ENCODE data around the gene TRPT1. TPM values are rescaled to one million over a fixed set of nuclear protein-coding genes. Genes with fewer than 3 reads are reported as not detected.

TRPT1 gene
- total and polyA plus RNA-seq, 2 experiments from 2014 or later: 36.9 to 52.2 TPM

DNA sequence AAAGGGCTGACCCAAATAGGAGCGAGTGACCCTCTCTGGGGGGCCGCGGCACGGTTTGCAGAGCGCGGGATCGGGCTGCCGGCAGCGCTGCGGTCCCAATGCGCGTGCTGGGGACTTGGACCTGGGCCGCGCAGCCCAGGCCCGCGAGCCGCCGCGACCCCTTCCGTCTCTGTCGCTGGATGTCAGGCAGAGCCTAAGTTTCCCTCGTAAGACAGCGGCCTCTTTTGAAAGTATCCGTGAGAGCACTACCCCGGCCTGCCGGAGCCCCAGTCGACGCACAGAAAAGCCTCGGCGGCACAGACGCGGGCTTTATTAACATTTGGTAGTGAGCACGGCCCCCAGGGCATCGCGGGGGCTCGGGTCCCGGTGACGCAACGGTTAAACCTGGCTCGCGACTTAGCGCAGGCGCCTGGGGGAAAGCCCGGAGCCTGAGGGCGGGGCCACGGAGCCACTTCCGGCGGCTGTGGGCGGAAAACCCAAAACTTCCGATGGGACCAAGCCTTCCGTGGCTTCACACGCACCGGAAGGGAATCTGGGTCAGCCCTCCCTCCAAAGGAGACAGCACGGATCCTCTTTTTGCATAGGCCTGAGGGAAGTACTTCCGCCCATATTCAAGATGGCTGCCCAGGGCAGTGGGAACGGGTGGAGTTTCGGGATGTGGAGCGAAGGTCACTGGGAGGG, 43.7 kb upstream of the TRPT1 start (continued):
- TF ChIP-seq ZNF462 (CRISPR knock-in tag; IDR thresholded peaks at IDR 0.05) (no peak), ZNF114 (CRISPR knock-in tag; IDR thresholded peaks at IDR 0.05) (no peak), STAT1 (IDR thresholded peaks at IDR 0.05; ENCODE audit: unreplicated experiment) (no peak), JUNB (IDR thresholded peaks at IDR 0.05; ENCODE audit: unreplicated experiment) (no peak), EZH2phosphoT487 (IDR thresholded peaks at IDR 0.05; ENCODE audit: unreplicated experiment) (no peak)

GRCh38 chr11:64268893-64269539, 43.0 kb upstream of the TRPT1 start:
- Mint-ChIP-seq H3K4me1 (peaks cover 23% of the 10 kb centered on the region), H3K4me3 (peak overlapping the region; percentile 94), H3K9me3 (peaks cover 3% of the 10 kb centered on the region; the same call in 2 of the 3 replicates), H3K36me3 (ENCODE audit: low read depth) (peaks cover 31% of the 10 kb centered on the region), H3K27ac (peak overlapping the region; percentile 73), H3K27me3 (ENCODE audit: insufficient read depth, low read depth, poor library complexity) (peaks cover 23% of the 10 kb centered on the region)
- Histone ChIP-seq H3K36me3 (ENCODE audit: insufficient read depth) (no peaks in the 10 kb centered on the region), H3K4me3 (peak overlapping the region; percentile 73), H3K4me2 (peak overlapping the region; percentile 94), H3K4me1 (ENCODE audit: insufficient read depth) (peaks cover 11% of the 10 kb centered on the region; the same call in 1 of the 2 replicates), H3K27ac (ENCODE audit: low read depth) (peak overlapping the region; percentile 81), H4K20me1 (replicated peaks; ENCODE audit: insufficient read depth) (no peaks in the 10 kb centered on the region), H3F3A (replicated peaks; ENCODE audit: low read depth) (peaks cover 31% of the 10 kb centered on the region), H3K79me2 (replicated peaks; ENCODE audit: insufficient read depth) (no peaks in the 10 kb centered on the region), H2AFZ (no peak overlapping the region), H3K27me3 (ENCODE audit: insufficient read depth) (no peaks in the 10 kb centered on the region), H3K9me2 (ENCODE audit: insufficient read depth) (no peaks in the 10 kb centered on the region)
- ATAC-seq: peak; percentile 13
- peak; percentile 53 for DNase-seq (ENCODE audit: low spot score)
- no peak for TF ChIP-seq POLR2AphosphoS5 (IDR thresholded peaks at IDR 0.05; ENCODE audit: low read depth)
- TF ChIP-seq, protein P1, sequence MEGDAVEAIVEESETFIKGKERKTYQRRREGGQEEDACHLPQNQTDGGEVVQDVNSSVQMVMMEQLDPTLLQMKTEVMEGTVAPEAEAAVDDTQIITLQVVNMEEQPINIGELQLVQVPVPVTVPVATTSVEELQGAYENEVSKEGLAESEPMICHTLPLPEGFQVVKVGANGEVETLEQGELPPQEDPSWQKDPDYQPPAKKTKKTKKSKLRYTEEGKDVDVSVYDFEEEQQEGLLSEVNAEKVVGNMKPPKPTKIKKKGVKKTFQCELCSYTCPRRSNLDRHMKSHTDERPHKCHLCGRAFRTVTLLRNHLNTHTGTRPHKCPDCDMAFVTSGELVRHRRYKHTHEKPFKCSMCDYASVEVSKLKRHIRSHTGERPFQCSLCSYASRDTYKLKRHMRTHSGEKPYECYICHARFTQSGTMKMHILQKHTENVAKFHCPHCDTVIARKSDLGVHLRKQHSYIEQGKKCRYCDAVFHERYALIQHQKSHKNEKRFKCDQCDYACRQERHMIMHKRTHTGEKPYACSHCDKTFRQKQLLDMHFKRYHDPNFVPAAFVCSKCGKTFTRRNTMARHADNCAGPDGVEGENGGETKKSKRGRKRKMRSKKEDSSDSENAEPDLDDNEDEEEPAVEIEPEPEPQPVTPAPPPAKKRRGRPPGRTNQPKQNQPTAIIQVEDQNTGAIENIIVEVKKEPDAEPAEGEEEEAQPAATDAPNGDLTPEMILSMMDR (conservative IDR thresholded peaks at IDR 0.05; ENCODE audit: low read depth in 2 of 2): 0 out of 4 replicates have a peak, but pooled peaks of 1 of the 2 experiments have one; percentile 6
